Gastroesophageal sphincter (tissue), 3 donors: ENCODE results near the gene PPARA.

Source experiments
- EP300 ChIP-seq: sonication (generic); formaldehyde crosslinking; IDR thresholded peaks from one replicate; pipeline ENCODE4 v1.6.1; 2017; ENCODE audit warnings: antibody characterized with exemption, mild to moderate bottlenecking
- TF ChIP-seq, protein P1 (sequence below), 4 experiments: fragments of 200-600 bp in 2 of 4; fragments of 450-650 bp in 2 of 4; sonication (generic) in 1 of 4; IDR thresholded peaks; one replicate each; pipeline ENCODE4 v1.5.1; 2017 to 2019; ENCODE audit warnings: antibody characterized with exemption in 4 of 4, mild to moderate bottlenecking in 2 of 4, moderate library complexity in 2 of 4

DNA sequence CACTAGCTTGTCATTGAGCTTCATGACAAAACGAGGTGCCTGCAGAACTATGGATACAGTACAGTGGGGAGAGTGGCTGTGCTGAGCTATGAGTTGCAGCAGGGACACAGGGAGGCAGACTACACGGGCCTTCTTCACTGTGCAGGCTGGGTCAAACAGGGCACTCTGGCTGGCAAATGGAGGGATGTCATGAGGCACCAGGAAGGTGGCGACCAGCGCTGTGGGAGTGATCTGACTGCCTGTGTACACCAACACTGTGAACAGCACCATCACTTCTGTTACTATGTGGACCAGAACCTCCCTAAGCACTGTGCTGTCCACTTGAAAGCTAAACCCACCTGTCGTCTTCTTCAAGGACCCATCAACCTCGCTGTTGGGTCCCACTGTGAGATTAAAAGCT lies 109.7 kb downstream of the PPARA start:
- TF ChIP-seq, protein P1, sequence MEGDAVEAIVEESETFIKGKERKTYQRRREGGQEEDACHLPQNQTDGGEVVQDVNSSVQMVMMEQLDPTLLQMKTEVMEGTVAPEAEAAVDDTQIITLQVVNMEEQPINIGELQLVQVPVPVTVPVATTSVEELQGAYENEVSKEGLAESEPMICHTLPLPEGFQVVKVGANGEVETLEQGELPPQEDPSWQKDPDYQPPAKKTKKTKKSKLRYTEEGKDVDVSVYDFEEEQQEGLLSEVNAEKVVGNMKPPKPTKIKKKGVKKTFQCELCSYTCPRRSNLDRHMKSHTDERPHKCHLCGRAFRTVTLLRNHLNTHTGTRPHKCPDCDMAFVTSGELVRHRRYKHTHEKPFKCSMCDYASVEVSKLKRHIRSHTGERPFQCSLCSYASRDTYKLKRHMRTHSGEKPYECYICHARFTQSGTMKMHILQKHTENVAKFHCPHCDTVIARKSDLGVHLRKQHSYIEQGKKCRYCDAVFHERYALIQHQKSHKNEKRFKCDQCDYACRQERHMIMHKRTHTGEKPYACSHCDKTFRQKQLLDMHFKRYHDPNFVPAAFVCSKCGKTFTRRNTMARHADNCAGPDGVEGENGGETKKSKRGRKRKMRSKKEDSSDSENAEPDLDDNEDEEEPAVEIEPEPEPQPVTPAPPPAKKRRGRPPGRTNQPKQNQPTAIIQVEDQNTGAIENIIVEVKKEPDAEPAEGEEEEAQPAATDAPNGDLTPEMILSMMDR (IDR thresholded peaks at IDR 0.05), result no peak
- no peak for TF ChIP-seq EP300
